Measurements from ENCODE around the gene CNTNAP2. TPM values are rescaled to one million over a fixed set of nuclear protein-coding genes. Genes with fewer than 3 reads are reported as not detected.

CNTNAP2 gene
- total RNA-seq, 2 donors from 2014 or later: 171 to 228 TPM

DNA sequence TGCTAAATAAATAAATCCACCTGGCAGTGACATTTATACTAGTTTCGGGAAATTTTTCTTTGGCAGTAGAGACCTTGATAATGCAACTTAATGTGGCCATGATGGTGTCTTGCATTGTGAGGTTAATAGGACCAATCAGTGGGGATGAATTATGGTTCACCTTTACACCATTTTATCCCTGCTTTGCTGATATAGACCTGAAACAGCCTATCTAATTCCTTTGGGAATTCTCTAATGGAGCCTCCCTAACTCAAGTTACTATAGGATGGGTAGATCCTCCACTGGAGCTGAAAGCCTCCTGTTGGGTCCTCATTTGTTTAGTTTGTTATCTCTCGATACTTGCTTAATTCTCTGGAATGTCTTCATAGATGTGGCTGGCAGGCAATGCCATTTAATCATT, 276.7 kb downstream of the CNTNAP2 start:
- H3K9ac ChIP-seq (ENCODE audit: extremely low read depth, low read length, poor library complexity, severe bottlenecking): no peak overlapping the region
- peaks cover 9% of the 10 kb centered on the region for H3K27me3 ChIP-seq (ENCODE audit: control insufficient read depth, insufficient read depth, low read length, poor library complexity, severe bottlenecking)
- Mint-ChIP-seq H3K27me3 (ENCODE audit: insufficient read depth) (peaks cover 21% of the 10 kb centered on the region), H3K4me1 (peaks cover 4% of the 10 kb centered on the region), H3K36me3 (ENCODE audit: low read depth) (no peaks in the 10 kb centered on the region), H3K9me3 (peaks cover 2% of the 10 kb centered on the region), H3K27ac (no peak overlapping the region), H3K4me3 (no peak overlapping the region)
- H3K9me3 ChIP-seq (ENCODE audit: control insufficient read depth, low read length): no peaks in the 10 kb centered on the region
- no peak overlapping the region for H3K4me3 ChIP-seq (ENCODE audit: low read length)
- WGBS, 2 experiments (ENCODE audit: insufficient coverage in 1 of 2, insufficient read length in 1 of 2): 98% methylated on average over 2 of the region's 2 CpGs; no CpG with 5 or more reads in 1 of the 2 experiments
- no peak for DNase-seq
- no peaks in the 10 kb centered on the region for H3K36me3 ChIP-seq (ENCODE audit: control insufficient read depth, insufficient read depth, low read length)
- H3K4me1 ChIP-seq (ENCODE audit: control insufficient read depth, insufficient read depth, low read length): no peaks in the 10 kb centered on the region
- no peak overlapping the region for H3K27ac ChIP-seq (ENCODE audit: low read depth, low read length)
- TF ChIP-seq CTCF (conservative IDR thresholded peaks at IDR 0.05): no peak

DNA sequence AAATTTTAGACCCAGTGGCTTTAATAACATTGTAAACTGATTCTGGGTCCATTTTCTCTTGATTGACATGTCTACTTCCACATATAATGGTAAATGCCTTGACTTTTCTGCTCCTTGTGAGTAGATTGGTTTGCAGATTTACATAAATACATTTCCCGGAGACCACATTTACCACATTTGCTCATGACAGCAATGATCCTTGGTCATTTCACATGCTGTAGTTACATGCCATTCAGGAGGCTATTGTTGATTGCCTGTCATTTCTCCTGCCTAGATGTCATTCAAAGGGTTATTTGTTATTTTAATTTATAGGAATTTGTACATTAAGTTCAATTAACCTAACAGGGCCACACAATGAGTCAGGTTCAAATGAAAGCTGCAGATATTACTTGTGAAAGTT, 280.5 kb downstream of the CNTNAP2 start:
- Mint-ChIP-seq H3K9me3 (peaks cover 2% of the 10 kb centered on the region), H3K4me3 (no peak overlapping the region), H3K4me1 (peaks cover 4% of the 10 kb centered on the region), H3K27ac (no peak overlapping the region), H3K27me3 (ENCODE audit: insufficient read depth) (peaks cover 18% of the 10 kb centered on the region), H3K36me3 (ENCODE audit: low read depth) (no peaks in the 10 kb centered on the region)
- Histone ChIP-seq H3K27me3 (ENCODE audit: control insufficient read depth, insufficient read depth, low read length, poor library complexity, severe bottlenecking) (peaks cover 9% of the 10 kb centered on the region), H3K9ac (ENCODE audit: extremely low read depth, low read length, poor library complexity, severe bottlenecking) (no peak overlapping the region), H3K4me3 (ENCODE audit: low read length) (no peak overlapping the region), H3K36me3 (ENCODE audit: control insufficient read depth, insufficient read depth, low read length) (no peaks in the 10 kb centered on the region), H3K4me1 (ENCODE audit: control insufficient read depth, insufficient read depth, low read length) (no peaks in the 10 kb centered on the region), H3K9me3 (ENCODE audit: control insufficient read depth, low read length) (no peaks in the 10 kb centered on the region), H3K27ac (ENCODE audit: low read depth, low read length) (no peak overlapping the region)
- no peak for DNase-seq
- 92% methylated on average over 1 of the region's 1 CpG; no CpG with 5 or more reads in 1 of the 2 experiments for WGBS, 2 experiments (ENCODE audit: insufficient coverage in 1 of 2, insufficient read length in 1 of 2)
- no peak for TF ChIP-seq CTCF (conservative IDR thresholded peaks at IDR 0.05)

DNA sequence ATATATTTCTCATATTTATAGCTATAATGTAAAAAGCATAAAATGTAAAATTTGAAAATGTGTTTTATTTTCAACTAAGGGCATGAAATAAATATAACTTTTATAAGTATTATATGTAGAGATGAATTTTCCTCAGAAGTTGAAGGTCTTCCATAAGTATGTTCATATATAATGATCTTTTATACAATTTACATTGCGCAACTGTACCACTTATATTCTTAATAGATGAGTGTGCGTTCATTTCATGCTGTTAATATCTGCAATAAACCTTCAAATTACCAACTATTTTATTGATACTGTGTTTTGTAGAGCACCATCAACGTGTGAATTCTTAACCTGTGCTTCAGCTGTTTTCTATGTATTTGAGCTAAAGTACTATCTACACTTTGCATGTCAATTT, 285.3 kb downstream of the CNTNAP2 start:
- H3K27me3 ChIP-seq (ENCODE audit: control insufficient read depth, insufficient read depth, low read length, poor library complexity, severe bottlenecking): no peaks in the 10 kb centered on the region
- TF ChIP-seq CTCF (conservative IDR thresholded peaks at IDR 0.05): no peak
- no peak for DNase-seq
- H3K4me1 ChIP-seq (ENCODE audit: control insufficient read depth, insufficient read depth, low read length): no peaks in the 10 kb centered on the region
- no peak overlapping the region for H3K4me3 Mint-ChIP-seq
- no peak overlapping the region for H3K9ac ChIP-seq (ENCODE audit: extremely low read depth, low read length, poor library complexity, severe bottlenecking)
- WGBS, 2 experiments (ENCODE audit: insufficient coverage in 1 of 2, insufficient read length in 1 of 2): 98% methylated on average over 3 of the region's 3 CpGs; no CpG with 5 or more reads in 1 of the 2 experiments
- H3K4me3 ChIP-seq (ENCODE audit: low read length): no peak overlapping the region
- H3K4me1 Mint-ChIP-seq: no peaks in the 10 kb centered on the region
- H3K27ac ChIP-seq (ENCODE audit: low read depth, low read length): no peak overlapping the region
- no peaks in the 10 kb centered on the region for H3K36me3 ChIP-seq (ENCODE audit: control insufficient read depth, insufficient read depth, low read length)
- H3K27me3 Mint-ChIP-seq (ENCODE audit: insufficient read depth): no peaks in the 10 kb centered on the region
- no peaks in the 10 kb centered on the region for H3K36me3 Mint-ChIP-seq (ENCODE audit: low read depth)
- peaks cover 2% of the 10 kb centered on the region for H3K9me3 Mint-ChIP-seq
- no peaks in the 10 kb centered on the region for H3K9me3 ChIP-seq (ENCODE audit: control insufficient read depth, low read length)
- H3K27ac Mint-ChIP-seq: no peak overlapping the region
